COLO668 (cell line): ENCODE data around the gene IQCK.
"Not testable (repeated sequence)": the region's sequence is repeated elsewhere in the genome, so short reads cannot be mapped to it uniquely, and the experiment has no call there.

Experiments
- DNase-seq: peaks from one replicate; lab custom pipeline; 2025; ENCODE audit not compliant: unreplicated experiment; lab: John Stamatoyannopoulos, UW

IQCK gene

DNA sequence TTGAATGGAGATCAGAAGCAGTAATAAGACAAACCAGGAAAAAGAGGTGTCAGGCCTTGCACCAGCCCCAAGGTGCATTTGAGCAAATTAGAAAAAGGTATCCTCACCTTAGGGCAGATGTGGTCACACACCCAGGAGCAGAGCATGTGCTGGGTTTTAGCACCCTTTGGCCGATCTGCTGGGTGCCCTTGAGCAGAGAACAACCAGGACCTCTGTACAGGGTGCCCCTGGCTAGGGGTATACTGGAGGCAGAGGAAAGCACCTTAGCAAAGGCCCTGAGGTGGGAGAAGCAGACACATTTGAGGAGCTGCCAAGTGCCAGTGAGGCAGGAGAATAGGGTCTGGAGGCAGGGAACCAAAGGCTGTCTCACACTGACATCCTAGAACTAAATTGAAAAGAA, 67.0 kb downstream of the IQCK start:
- no peak for DNase-seq

DNA sequence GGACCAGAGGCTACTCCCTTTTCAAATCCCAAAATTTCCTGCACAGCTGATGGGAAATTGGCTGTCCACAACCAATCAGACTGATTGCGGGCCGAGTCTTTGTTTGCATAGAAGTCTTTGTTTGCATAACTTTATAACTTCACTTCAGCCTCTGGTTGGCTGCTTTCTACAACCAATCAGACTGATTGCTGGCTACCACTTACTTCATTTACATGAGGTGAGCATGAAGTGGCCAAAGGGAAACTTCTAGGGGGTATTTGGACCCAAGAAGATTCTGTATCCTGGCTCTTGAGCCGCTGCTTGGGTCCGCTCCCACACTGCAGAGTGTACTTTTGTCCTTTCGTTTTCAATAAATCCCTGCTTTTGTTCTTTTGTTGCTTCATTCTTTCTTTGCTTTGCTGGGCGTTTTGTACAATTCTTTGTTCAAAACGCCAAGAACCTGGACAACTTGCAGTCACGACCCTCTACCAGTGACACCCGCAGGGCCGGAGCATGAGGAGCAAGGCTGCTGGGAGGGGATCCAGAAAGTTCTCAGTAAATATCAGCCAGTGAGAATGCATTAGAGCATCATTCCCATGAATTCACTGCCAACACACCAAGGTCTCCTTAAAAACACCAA, 67.5 kb downstream of the IQCK start:
- no peak for DNase-seq

GRCh38 chr16:19801369-19801768, 83.3 kb downstream of the IQCK start:
- not testable (repeated sequence) for DNase-seq

GRCh38 chr16:19801824-19802223, 83.8 kb downstream of the IQCK start:
- not testable (repeated sequence) for DNase-seq

GRCh38 chr16:19802612-19803011, 84.5 kb downstream of the IQCK start:
- no peak for DNase-seq

DNA sequence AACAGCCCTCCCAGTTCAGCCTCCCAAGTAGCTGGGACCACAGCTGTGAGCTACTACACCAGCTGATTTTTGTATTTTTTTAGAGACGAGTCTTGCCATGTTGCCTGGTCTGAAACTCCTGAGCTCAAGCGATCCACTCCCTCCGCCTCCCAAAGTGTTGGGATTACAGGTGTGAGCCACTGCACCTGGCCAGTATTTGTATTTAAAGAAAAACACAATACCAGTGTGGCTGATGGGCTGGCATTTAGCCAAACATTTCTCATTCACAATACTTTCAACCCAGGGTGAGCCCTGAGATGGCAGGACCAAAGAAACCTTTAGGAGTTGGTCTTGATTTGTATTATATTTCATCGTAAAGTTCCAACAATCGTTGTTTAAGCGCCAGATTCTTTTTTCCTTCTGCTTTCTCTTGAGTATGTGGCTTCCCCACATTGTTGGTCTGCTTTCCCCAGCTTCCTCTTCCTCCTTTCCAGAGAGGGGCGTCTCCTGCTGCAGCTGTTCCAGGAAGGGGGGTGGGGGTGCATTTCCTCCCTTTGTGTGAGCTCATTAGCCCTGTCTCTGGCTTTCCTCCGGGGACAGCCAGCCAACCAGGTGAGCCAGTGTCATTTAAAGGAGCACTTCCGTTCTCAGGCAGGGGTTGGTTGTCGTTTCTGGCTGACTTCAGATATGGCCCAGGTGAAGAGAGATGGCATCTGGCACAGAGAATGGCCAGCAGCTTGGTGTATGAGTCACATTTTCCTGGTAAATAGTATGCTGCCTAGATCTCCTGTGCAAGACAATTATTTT, 86.7 kb downstream of the IQCK start:
- peak; percentile 94 for DNase-seq

DNA sequence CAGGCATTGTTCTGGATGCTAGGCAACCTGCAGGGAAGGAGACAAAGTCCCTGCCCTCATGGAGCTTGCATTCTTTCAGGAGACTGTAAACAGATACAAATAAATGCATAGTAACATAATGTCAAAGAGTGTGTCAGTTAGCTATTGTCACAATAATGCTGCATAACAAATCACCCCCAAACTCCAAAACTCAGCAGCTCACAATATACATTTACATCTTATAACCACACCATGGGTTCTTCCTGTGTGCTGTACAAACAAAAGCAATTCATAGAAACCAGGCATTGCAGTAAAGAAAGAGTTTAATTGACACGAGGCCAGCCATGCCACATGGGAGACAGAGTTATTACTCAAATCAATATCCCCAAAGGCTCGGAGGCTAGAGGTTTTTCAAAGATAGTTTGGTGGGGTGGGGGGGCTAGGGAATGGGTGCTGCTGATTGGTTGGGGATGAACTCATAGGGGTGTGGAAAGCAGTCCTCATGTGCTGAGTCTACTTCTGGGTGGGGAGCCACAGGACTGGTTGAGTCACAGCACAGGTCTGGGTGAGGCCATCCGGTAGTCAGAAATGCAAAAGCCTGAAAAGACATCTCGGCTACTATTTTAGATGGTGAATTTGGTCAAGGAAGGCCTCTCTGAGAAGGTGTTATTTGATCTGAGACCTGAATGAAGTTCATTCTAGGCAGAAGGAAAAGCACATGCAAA, 87.5 kb downstream of the IQCK start:
- DNase-seq = peak; percentile 53

- no peak for DNase-seq
Measured at GRCh38 chr16:19808061-19808641, 90.1 kb downstream of the IQCK start.

GRCh38 chr16:19809121-19809635, 91.1 kb downstream of the IQCK start:
- DNase-seq = no peak

GRCh38 chr16:19809693-19810092, 91.6 kb downstream of the IQCK start:
- no peak for DNase-seq

DNA sequence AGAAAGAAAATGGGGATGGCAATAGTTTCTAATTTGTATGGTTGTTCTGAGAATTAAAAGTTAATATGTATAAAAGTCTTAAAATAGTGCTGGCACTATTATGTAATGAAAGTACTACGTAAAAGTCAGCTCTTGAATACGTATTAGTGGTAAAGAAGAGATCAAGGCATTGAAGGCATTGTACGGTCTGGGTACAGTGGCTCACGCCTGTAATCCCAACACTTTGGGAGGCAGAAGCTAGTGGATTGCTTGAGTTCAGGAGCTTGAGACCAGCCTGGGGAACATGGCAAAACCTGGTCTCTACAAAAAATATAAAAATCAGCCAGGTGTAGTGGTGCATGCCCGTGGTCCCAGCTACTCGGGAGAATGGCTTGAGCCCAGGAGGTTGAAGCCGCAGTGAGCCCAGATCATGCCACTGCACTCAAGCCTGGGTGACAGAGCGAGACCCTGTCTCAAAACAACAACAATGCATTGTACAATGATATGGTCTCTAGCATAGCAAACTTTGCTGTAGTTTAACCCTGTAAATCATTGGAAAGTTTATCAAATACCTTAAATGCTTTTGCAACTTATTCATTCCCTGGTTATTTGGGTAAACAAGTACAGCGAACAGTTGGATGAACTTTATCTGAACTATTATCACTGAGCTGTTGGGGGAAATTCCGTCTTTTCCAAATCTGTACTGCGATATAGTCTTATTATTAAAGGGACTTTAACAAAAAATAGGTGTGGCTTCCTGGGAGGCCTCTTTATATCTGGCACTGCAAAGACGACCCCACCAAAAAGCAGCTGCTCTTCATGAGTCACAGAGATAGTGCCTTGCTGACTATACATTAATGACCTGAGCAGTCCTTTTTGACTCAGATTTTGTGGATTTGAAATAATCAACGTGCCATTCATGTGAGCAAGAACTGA, 93.0 kb downstream of the IQCK start:
- DNase-seq = no peak

- DNase-seq = no peak
Measured at GRCh38 chr16:19812986-19813385, 94.9 kb downstream of the IQCK start.

- no peak for DNase-seq
Measured at GRCh38 chr16:19815418-19815817, 97.3 kb downstream of the IQCK start.

- no peak for DNase-seq
Measured at GRCh38 chr16:19817122-19817521, 99.1 kb downstream of the IQCK start.

DNA sequence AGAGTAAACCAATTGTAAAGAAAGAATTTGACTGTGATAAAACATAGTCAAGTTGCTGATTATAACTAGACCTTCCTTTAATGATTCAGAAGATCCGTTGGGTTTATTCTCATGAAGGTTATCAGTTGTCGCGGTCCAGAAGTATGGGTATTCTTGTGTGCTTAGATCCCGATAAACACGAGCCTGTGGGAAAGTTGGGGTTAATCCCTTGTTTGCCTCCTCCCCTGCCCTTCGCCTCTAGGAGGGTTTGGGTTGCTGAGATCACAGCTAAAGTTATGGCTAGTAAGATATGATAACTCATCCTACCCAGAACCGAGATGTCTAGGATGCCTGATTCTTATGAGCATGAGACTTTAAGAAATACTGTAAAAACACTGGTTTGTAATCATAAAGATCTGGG, 99.8 kb downstream of the IQCK start:
- no peak for DNase-seq

- no peak for DNase-seq
Measured at GRCh38 chr16:19822533-19822932, 104.5 kb downstream of the IQCK start.

DNA sequence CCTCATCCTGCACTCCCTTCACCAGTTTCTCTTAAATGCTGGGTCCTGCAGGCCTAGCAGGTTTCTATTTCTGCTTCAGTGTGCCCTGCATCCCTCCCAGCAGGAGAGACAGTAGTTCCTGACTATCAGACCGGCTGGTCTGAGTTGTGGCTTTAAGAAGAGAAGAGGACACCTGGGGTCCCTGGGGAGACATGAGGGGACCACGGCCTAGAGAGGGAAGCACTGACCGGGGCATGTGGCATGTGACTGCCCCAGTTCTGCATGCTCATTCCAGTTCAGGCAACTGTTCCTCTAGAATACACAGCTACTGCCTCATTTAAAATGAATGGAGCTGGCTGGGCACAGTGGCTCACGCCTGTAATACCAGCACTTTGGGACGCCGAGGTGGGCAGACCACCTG, 105.3 kb downstream of the IQCK start:
- DNase-seq = no peak

DNA sequence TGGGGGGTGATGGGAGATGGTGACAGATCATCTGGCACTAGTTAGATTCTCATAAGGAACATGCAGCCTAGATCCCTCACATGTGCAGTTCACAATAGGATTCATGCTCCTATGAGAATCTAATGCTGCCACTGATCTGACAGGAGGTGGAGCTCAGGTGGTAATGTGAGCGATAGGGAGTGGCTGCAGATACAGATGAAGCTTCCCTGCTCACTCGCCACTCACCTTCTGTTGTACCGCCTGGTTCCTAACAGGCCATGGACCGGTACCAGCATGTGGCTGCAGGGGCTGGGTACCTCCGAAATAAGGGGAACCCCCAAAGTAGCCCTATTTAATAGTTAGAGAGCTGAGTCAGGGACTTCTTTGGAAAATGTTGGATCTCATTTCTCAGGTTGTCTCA, 106.1 kb downstream of the IQCK start:
- no peak for DNase-seq

DNA sequence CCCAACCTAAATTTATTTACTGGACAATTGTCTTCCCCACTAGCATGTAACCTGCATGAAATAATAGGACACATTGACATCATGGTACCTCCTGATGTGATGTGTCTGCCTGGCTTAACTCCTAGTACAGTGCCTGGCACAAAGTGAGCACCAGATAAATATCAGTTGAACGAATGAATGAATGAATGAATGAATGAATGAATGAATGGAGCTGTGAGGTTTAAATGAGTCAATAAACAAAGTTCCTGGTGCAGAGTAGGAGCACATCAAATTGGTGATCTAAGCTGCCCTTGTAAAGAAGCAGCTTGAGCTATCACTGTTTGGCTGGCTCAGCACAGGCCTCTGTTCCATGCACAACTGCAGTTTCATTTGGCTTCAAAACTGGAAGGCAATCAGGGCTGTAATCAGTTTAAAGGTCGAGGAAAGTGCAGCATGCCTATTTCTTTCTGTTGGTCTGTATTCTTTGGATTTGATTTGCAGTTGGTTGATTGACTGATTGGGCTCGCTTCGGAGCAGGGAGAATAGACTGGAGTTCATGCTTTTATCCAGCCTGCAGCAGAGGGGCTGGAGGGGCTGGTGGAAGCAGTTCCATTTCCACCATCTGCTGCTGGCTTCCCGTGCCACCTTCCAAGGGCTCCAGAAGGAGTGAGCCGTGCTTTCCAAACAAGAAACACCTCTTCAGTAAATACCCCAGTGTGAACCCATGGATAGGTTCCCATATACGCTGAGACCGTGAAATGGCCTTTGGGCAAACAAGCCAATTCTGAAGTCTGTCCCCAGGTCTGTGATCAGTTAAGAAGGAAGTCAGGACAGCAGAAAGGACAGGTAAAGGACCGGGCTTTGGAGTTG, 112.0 kb downstream of the IQCK start:
- DNase-seq = no peak
